ENCODE measurements around the gene LINGO1.
A peak's percentile ranks its signal among the peaks of the same experiment; 100 is the strongest.

LINGO1 gene

DNA sequence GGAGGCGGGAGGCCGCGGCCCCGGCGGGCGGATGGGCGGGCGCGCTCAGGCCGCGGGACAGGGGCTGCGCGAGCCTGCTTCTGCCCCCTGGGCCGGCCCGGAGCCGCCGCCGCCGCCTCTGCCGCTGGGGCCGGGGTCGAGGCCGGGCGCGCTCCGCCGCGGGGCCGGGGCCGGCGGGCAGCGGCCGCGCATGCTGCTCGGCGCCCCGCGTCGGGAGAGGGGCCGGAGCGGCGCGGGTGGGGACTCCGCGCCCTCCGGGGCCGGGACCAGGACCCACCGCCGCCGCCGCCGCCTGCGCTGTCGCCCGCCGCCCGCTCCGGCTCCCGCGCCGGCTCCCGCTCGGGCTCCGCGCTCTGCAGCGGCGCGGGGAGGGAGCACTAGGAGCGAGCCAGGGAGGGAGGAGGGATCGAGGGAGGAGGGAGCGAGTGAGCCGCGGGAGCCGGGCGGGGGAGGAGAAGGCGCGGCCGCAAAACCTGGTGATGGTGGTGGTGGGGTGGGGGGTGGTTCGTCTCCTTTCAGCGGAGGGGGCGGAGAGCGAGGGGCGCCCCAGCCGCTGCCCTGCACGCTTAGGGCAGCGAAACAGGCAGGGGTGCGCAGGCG is at the start of gene LINGO1:
LINGO1 (minus strand) TSS at position 379 of the 600 bp plus-strand sequence. CDS start 597 bp downstream, outside the sequence.
- no peak within 1 kb of the TSS for H3K27ac ChIP-seq
- H3K36me3 ChIP-seq: no peaks in the 10 kb centered on the region
- H3K27me3 ChIP-seq (ENCODE audit: insufficient read depth, low read depth, severe bottlenecking): no peaks in the 10 kb centered on the region
- TF ChIP-seq, protein P1, sequence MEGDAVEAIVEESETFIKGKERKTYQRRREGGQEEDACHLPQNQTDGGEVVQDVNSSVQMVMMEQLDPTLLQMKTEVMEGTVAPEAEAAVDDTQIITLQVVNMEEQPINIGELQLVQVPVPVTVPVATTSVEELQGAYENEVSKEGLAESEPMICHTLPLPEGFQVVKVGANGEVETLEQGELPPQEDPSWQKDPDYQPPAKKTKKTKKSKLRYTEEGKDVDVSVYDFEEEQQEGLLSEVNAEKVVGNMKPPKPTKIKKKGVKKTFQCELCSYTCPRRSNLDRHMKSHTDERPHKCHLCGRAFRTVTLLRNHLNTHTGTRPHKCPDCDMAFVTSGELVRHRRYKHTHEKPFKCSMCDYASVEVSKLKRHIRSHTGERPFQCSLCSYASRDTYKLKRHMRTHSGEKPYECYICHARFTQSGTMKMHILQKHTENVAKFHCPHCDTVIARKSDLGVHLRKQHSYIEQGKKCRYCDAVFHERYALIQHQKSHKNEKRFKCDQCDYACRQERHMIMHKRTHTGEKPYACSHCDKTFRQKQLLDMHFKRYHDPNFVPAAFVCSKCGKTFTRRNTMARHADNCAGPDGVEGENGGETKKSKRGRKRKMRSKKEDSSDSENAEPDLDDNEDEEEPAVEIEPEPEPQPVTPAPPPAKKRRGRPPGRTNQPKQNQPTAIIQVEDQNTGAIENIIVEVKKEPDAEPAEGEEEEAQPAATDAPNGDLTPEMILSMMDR (IDR thresholded peaks at IDR 0.05; ENCODE audit: low read depth, low read length): no peak
- no peaks in the 10 kb centered on the region for H3K9me3 ChIP-seq (ENCODE audit: severe bottlenecking)
- H3K4me3 ChIP-seq (ENCODE audit: low read depth, low read length): peak within 1 kb of the TSS; percentile 40
- no peak for DNase-seq

- no peak for DNase-seq
- Histone ChIP-seq H3K27me3 (ENCODE audit: insufficient read depth, low read depth, severe bottlenecking) (no peaks in the 10 kb centered on the region), H3K4me3 (ENCODE audit: low read depth, low read length) (no peak overlapping the region), H3K27ac (no peak overlapping the region), H3K9me3 (ENCODE audit: severe bottlenecking) (no peaks in the 10 kb centered on the region), H3K36me3 (no peaks in the 10 kb centered on the region)
- TF ChIP-seq, protein P1 (IDR thresholded peaks at IDR 0.05; ENCODE audit: low read depth, low read length): no peak
Measured at GRCh38 chr15:77681362-77681761, 48.6 kb upstream of the LINGO1 start.

- no peaks in the 10 kb centered on the region for H3K36me3 ChIP-seq
- TF ChIP-seq, protein P1 (IDR thresholded peaks at IDR 0.05; ENCODE audit: low read depth, low read length): no peak
- H3K27me3 ChIP-seq (ENCODE audit: insufficient read depth, low read depth, severe bottlenecking): no peaks in the 10 kb centered on the region
- H3K4me3 ChIP-seq (ENCODE audit: low read depth, low read length): no peak overlapping the region
- no peaks in the 10 kb centered on the region for H3K9me3 ChIP-seq (ENCODE audit: severe bottlenecking)
- DNase-seq: no peak
- no peak overlapping the region for H3K27ac ChIP-seq
Measured at GRCh38 chr15:77676569-77677375, 44.1 kb upstream of the LINGO1 start.

DNA sequence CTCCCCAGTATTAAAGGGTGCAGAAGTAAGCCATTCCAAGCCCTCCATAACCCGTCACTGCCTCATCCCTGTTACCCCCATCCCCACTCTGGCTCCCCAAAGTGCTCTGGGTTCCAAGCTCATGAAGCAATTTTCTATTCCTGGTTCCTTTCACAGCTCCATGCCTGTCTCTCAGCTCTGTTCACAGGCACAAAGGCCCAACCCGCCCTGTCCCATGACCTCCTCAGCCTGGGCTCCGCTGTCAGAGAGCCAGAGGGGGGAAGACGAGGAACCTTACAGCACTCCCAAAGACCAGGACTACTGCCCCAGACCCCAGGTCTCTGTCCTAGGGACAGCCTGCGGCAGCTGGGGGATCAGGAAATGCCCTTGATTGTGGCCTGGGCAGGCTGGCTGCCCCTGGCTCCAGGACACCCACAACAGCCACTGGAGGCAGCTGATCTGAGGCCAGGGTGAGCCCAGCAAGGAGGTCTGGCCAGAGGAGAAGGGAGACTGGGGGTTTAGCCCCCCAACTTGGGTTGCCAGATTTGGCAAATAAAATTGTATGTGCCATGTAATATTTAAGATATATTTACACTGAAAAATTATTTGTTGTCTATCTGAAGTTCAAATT is 43.2 kb upstream of the LINGO1 start:
- Histone ChIP-seq H3K36me3 (no peaks in the 10 kb centered on the region), H3K27ac (no peak overlapping the region), H3K4me3 (ENCODE audit: low read depth, low read length) (no peak overlapping the region), H3K9me3 (ENCODE audit: severe bottlenecking) (no peaks in the 10 kb centered on the region), H3K27me3 (ENCODE audit: insufficient read depth, low read depth, severe bottlenecking) (no peaks in the 10 kb centered on the region)
- DNase-seq: no peak
- TF ChIP-seq, protein P1 (IDR thresholded peaks at IDR 0.05; ENCODE audit: low read depth, low read length): no peak

- Histone ChIP-seq H3K27ac (no peak overlapping the region), H3K27me3 (ENCODE audit: insufficient read depth, low read depth, severe bottlenecking) (no peaks in the 10 kb centered on the region), H3K4me3 (ENCODE audit: low read depth, low read length) (no peak overlapping the region), H3K36me3 (no peaks in the 10 kb centered on the region), H3K9me3 (ENCODE audit: severe bottlenecking) (no peaks in the 10 kb centered on the region)
- no peak for DNase-seq
- TF ChIP-seq, protein P1 (IDR thresholded peaks at IDR 0.05; ENCODE audit: low read depth, low read length): no peak
Measured at GRCh38 chr15:77674327-77674726, 41.6 kb upstream of the LINGO1 start.
